Activated CD4-positive, alpha-beta T cell treated with anti-CD3 and anti-CD28 coated beads, Interleukin-2, amount 50 U/mL, for 4 hours (primary cell): ENCODE data around the gene GATAD2B.
A peak's percentile ranks its signal among the peaks of the same experiment; 100 is the strongest.
"Not testable (repeated sequence)": the region's sequence is repeated elsewhere in the genome, so short reads cannot be mapped to it uniquely, and the experiment has no call there.

ENCODE experiments used
- DNase-seq, 2 experiments: peaks; one replicate each; pipeline ENCODE4 v3.0.0-alpha.2; 2020

The GATAD2B gene

DNA sequence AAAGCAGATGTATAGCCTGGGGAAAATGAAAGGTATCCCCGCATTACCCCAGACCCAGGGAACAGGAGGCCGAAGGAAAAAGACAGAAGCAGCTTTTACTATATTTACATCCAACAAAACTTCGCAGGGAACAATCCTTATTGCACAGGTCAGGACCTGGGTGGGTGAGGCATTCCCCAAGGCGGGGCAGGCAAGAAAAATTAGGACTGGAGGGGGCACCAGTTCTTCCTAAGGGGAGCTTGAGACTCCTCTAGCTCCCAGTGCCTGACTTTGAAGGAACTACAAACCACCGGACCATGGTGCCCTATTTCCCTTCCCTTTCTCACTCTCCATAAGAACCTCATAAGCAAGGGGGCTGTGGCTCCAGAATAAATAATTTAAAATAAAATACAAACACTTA is 6.7 kb upstream of the GATAD2B start:
- DNase-seq: no peak

DNA sequence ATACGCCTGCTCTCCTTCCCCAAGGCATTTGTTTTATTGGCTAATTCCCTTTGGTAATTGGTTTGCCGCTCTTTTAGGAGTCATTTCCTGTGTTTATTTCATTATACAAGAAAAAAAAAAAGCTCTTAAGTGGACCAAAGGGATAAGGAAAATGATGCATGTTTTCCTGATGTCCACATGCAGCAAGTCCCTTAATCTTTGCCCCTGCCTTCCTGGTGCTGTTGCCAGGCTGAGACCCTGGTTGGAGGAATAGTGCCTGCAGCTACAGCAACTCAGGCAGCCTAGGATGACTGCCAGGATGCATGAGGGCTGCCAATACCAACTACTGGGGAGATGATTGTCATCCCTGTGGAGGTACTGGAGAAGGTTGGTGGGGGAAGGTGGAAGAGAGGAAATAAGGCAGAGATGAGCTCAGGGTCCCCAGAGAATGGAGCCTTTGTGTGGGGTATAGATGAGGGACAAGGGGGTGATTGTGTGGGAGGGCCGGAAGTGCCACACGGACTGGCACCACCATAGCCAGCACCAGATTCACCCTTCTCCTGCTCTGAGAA is 6.1 kb upstream of the GATAD2B start:
- no peak for DNase-seq

DNA sequence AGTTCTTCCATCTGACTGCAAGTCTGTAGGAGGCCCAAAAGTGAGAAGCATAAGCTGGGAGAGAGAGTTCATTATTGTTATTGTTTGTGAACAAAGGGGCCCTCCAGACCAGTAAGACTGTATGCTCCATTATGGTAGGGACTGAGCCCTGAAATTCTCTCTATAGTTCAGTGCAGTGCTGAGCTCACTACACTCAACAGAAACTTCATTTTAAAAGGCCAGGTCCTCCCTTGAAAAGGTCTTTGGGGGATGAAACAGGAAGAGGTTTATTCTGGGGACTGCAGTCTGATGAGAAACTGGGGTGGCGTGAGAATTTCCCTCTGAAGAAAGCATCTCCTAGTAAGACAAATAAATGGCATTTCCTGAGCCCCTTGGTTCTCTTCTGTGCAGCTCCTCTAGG is 5.5 kb upstream of the GATAD2B start:
- no peak for DNase-seq

DNA sequence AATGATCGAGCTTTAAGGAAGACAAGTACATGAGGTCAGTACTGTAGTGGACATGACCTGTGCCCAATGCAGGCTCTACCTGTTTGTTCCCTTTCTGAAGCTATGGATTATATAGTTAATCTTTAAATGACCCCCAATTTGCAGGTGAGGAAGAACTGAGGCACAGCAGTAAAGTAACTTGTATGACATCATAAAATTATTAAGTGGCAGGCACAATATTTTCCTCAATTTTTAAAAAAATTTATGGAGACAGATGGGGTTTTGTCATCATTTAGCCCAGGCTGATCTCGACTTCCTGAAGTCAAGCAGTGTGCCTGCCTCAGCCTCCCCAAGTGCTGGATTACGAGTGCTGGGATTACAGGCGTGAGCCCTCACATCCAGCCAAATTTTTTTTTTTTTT is 3.6 kb upstream of the GATAD2B start:
- DNase-seq: no peak

DNA sequence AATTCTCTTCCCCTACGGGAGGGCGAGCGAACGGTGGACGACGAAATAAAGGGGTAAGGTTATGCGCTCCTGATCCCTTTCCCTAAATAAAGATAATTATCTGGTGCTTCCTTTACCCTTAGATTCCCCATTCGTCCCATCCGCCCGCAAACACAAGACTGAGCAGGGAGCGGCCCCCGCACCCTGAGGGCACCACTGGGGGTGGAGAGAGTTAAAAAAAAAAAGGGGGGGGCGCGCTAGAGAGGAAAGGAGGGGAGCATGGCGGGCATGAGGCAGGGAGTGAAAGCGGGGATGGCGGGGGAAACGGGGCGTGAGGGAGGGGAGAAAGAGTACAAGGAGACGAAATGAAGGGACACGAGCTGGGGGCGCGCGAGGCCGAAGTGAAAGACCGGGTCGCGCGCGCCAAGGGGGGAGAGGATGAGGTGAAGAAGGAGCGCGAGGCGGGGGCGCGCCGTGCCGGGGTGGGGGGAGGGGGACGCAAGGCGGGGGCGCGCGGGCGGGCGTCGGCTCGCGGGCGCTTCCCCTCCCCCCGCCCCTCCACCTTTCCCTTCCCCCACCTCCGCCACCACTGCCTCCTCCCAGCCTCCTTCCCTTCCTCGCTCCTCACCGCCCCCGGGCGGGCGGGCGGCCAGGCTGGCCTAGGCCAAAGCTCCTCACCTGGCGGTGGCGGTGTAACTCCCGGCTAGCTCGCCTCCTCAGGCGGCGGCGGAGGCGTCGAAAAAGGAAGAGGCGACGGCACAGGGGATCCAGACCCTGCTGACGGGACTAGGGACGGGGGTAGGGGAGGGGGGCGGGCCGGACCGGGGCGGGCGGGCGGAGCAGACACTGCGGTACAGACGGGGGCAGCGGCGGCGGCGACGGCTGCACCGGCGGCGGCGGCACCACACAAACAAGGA is 448 bp downstream of the GATAD2B start:
- peak; percentile 44 to 55 for DNase-seq

DNA sequence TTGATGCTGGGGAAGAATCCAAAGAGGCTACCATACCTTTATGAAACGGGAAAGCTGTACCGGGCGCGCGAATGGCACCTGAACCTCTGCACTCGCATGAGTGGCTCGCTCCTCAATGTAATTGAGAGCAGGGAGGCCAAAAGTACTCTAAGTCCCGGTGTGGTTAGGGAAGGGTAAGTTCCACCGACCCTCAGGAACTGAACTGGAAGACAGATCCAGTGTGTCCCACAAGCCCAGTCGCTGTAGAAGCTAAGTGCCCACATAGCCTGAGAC is 1.0 kb downstream of the GATAD2B start:
- no peak for DNase-seq

DNA sequence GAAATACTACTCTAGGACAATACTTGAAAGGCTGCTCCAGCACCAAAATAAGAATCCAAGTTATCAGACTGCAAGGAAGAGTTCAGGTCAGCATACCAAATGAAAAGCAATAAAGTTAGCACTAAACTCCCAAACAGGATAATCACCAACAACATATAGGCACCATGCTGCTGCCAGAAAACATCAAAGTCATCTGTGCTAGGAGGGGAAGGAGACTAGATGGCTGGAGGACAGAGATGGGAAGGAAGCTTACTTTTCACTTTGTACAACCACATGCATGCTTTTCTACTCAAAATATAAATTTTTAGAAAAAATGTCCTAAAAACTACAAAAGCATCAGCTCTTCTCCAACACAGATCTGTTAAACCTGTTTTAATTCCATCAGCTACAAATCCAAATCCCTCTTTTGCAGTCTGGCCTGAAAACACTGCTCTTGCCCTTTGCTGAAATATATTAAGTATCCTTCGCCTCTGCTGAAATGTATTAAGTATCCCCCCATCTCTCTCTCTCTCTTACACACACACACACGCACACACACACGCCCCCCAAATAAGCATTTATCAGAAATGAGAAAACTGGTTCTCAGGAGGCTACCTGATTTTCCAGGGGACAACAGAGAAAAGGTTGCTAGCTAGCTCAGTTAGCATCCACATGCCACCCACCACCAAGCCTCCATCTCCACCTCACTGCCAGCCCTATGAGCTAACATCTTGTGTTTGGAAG is 1.5 kb downstream of the GATAD2B start:
- no peak for DNase-seq

DNA sequence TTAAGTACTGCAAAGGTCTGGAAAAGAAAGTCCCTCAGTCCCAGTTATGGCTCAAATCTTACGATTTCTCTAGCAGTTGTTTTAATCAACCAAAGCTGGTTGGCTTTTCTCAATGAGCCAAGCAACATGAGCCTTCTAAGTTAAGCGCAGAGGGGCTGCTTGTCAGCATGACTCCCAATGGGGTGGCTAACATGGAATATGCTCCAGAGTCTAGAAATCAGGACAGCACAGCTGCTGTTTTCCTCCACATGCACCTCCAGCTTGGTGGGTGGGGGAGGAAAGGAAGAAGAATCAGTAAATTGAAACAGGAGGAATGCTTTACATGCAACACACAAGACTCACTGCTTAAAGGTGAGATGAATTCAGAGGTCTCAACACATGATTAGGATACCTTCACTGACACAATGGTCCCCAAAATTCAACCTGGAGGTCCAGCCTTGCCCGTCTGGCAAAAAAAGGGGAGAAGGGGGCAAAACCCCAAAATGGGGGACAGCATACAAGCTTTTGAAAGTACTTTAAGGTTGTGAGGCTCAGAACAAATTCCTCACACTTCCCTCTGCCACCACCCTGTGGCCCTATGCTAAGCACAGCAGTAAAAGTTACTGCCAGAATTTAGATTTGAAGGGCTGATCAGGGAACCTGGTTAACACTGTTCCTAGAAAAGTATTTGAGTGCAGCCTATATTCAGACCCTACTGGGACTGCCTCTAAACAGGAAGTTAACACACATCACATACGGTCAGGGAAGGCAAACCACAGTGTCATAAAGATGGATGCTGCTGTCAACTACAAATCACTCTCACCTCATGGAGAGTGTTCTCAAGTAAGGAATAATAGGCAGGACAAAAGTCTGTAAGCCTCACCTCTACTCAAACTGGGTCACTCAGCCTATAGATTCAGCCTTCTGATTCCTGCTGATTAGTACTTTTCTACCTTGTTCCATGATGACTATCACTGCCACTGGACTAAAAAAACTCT is 2.6 kb downstream of the GATAD2B start:
- DNase-seq: peak in 1 of 2 experiments; percentile 0

DNA sequence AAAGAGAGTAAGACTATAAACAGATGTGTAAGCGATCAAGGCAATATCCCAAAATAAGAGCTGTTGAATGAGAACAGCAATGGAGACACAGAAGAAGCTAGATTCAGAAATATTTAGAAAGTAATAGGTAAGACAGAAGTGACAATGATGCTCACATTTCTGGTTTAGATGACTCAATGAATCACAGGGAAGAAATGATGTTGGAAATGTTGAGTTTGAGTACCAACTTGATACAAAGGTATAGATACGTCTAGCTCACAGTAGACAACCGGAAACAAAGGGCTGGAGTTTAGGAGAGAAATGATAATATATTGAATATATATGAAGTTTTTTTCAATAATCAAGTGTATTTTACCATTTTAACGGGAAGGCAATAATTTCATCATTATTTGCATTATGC is 6.5 kb downstream of the GATAD2B start:
- DNase-seq: no peak

DNA sequence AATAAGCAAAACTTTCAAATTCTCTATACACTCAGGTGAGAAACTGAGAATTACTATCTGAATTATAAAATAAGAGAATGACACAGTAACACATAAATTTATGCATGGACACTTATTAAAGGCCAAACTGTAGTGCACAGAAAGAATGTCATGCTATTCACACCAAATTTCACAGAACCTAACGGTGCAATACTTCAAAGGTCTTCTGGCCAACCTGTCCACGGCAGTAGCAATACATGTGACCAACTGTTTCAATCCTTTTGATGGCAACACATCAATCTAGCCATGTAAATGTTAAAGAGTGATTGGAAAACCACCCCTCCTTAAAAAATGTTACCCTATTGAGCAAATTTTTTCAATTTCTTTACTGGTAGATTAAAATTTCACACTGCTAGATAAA is 10.4 kb downstream of the GATAD2B start:
- DNase-seq: no peak

DNA sequence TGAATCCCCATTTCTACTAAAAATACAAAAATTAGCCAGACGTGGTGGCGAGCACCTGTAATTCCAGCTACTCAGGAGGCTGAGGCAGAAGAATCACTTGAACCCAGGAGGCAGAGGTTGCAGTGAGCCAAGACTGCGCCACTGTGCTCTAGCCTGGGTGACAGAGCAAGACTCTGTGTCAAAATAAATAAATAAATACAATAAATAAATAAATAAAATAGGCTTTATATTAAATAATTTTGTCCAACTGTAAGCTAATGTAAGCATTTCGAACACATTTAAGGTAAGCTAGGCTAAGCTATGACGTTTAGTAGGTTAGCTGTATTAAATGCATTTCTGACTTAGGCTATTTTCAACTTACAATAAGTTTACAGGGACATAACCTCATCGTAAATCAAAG is 12.2 kb downstream of the GATAD2B start:
- DNase-seq: not testable (repeated sequence)

DNA sequence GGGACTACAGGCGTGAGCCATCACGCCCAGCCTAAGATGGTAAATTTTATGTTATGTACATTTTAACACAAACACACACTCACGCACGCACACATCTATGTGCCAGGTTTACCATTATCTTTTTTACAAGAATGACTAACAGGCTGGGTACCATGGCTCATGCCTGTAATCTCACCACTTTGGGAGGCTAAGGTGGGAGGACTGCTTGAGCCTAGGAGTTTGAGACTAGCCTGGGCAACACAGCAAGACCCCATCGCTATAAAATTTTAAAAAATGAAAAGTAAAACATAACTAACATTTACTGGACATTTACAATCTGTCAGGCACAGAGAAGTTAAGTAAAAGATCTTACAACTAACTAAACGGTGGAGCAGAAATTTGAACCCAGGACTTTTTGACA is 14.7 kb downstream of the GATAD2B start:
- DNase-seq: no peak

DNA sequence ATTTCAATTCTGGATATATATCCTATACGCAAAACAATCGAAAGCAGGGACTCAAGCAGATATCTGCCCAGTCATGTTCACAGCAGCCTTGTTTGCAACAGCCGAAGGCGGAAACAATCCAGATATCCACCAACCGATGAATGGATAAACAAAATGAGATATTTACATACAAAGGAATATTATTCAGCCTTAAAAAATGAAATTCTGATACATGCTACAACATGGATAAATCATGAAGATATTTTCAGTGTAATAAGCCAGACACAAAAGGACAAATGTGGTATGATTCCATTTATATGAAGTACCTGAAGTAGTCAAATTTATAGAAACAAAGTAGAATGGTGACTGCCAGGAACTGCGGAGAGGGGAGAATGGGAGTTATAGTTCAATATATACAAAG is 15.6 kb downstream of the GATAD2B start:
- DNase-seq: no peak

DNA sequence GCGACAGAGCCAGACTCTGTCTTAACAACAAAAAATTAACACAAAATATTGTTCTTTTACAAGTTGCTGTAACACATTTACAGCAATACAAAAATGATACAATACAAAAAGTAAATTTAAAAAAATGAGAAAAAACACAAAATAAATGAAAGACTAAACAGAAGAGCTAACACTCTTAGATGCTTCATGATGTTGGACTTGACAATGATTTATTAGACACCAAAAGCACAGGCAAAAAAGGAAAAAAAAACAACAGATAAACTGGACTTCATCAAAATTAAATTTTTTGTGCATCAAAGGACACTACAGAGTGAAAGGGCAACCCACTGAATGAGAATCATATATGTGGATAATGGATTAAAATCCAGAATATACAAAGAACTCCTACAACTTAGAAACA is 16.4 kb downstream of the GATAD2B start:
- no peak for DNase-seq

DNA sequence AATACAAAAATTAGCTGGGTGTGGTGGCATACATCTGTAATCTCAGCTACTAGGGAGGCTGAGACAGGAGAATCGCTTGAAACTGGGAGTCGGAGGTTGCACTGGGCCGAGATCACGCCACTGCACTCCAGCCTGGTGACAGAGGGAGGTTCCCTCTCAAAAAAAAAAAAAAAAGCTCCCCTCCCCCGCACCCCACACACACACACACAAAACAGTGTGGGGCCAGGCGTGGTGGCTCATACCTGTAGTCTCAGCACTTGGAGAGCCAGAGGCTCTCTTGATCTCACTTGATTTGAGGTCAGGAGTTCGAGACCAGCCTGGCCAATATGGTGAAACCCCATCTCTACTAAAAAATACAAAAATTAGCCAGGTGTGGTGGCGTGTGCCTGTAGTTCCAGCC is 16.9 kb downstream of the GATAD2B start:
- not testable (repeated sequence) for DNase-seq

DNA sequence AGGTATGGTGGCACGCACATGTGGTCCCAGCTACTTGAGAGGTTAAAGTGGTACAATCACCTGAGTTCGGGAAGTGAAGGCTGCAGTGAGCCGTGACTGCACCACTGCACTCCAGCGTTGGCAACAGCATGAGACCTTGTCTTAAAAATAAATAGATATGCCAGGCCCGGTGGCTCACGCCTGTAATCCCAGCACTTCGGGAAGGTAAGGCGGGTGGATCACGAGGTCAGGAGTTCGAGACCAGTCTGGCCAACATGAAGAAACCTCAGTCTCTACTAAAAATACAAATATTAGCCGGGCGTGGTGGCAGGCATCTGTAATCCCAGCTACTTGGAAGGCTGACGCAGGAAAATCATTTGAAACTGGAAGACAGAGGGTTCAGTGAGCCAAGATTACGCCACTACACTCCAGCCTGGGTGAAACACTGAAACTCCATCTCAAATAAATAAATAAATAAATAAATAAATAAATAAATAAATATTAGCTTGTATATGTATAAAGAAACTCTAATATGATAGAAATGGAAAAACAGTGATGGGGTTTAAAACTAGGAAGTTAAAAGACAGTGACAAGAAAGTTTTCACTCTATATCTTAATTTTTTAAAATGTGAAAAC is 18.8 kb downstream of the GATAD2B start:
- DNase-seq: no peak

DNA sequence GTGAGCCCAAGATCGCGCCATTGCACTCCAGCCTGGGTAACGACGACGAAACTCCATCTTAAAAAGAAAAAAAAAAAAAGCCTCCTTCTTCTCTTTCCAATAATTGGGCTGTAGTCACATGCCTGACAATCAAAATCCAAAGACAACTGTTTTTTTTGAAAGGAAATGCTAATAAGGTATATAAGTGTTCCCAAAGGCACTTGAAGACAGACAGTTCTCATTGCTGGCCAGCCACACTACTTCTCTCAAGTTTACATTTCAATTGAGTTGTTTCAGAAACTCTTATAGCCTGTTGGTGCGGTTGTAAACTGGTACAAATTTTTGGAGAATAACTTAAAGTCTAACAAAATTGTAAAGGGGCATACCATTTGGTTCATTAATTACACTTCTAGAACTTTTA is 23.3 kb downstream of the GATAD2B start:
- no peak for DNase-seq

DNA sequence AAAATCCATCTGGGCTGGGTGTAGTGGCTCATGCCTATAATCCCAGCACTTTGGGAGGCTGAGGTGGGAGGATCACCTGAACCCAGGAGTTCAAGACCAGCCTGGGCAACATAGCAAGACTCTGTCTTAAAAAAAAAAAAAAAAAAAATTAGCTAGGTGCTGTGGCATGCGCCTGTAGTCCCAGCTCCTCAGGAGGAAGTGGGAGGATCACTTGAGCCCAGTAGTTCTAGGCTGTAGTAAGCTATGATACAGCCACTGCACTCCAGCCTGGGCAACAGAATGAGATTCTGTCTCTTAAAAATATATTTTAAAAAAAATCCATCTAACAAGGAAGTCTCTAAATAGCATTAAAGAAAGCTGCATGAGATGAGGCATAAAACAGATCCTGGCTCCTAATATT is 26.9 kb downstream of the GATAD2B start:
- not testable (repeated sequence) for DNase-seq

DNA sequence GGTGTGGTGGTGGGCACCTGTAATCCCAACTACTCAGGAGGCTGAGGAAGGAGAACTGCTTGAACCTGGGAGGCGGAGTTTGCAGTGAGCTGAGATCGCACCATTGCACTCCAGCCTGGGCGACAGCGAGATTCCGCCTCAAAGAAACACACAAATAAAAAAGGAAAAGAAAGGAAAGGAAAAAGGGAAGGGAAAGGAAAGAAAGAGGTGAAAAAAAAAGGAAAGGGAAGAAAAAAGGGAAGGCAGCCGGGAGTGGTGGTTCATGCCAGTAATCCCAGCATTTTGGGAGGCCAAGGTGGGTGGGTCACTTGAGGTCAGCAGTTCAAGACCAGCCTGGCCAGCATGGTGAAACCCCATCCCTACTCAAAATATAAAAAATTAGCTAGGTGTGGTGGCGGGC is 31.7 kb downstream of the GATAD2B start:
- DNase-seq: not testable (repeated sequence)

DNA sequence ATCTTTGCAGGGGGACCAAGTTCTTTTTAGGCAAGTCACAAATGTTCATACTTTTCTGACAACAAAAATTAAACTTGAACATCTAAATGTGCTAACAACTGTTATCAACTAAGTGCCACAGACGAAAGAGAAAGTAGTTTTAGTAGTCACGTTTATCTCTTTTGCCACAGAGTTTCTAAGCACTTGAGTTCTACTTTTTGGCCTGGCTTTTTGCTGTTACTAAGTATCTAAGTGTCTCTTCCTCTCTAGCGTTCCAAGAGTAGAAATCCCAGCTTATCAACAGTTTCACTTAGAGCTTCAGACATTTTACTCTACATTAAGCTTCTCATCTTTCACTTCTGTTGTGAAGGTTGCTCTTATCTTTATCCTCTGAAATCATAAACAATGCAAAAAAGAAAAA is 34.2 kb downstream of the GATAD2B start:
- no peak for DNase-seq

DNA sequence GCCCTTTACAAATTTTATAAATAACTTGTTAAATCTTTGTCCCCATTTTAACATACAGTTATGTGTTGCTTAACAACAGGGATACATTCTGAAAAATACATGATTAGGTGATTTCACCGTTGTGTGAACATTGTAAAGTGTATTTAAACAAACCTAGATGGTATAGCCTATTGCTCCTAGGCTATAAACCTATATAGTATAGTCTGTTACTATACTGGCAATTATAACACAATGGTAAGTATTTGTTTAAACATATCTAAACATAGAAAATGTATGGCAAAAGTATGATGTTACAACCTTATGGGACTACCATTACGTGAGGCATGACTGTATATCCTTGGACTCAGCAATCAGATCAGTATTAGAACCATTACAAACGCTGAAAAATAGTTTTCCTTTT is 36.6 kb downstream of the GATAD2B start:
- no peak for DNase-seq

DNA sequence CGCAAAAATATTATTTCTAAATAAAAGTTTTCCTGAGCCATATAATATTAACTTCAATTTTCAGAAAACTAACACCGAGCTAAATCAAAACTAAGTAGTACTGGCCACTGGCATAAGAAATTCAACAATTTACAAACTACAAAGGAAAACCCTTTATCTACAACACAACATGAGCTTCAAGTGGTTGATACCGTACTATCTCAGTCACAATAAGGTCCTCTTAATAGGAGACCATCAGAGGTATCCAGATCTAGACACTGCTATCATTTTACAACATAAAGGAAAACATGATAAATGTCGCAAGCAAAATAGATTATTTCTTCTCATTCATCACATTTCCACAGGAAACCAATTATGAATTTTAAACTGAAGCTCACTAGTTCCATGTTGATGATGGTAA is 39.5 kb downstream of the GATAD2B start:
- DNase-seq: no peak
